ENCODE measurements around the gene ARHGAP18. TPM values are rescaled to one million over a fixed set of nuclear protein-coding genes. Genes with fewer than 3 reads are reported as not detected.

Gene ARHGAP18
- polyA plus RNA-seq, 1 of the 3 experiments (the other 2 are of a cell fraction) = 25.0 TPM

- Histone ChIP-seq H3K4me3 (ENCODE audit: low read depth in 2 of 2, low read length in 1 of 2) (no peak overlapping the region), H2AFZ (ENCODE audit: low read depth) (no peak overlapping the region), H3K36me3 (replicated peaks in 1 of 2; ENCODE audit: control insufficient read depth in 1 of 2, insufficient read depth in 2 of 2, low read length in 1 of 2) (peaks cover 12 to 84% of the 10 kb centered on the region in 2 experiments), H3K9me2 (no peaks in the 10 kb centered on the region), H3K27ac (ENCODE audit: low read depth in 2 of 2, low read length in 1 of 2) (peak overlapping the region in 1 of 2 experiments; percentile 73; a peak in 1 of 4 replicates), H3K4me2 (no peak overlapping the region), H3K4me1 (ENCODE audit: control insufficient read depth in 1 of 2, insufficient read depth in 2 of 2, low read depth in 1 of 2, low read length in 1 of 2) (peaks cover 0 to 6% of the 10 kb centered on the region in 2 experiments; a peak in 2 of 4 replicates), H3K27me3 (ENCODE audit: insufficient read depth) (no peaks in the 10 kb centered on the region), H3F3A (replicated peaks; ENCODE audit: insufficient read depth) (peaks cover 37% of the 10 kb centered on the region), H3K9ac (no peak overlapping the region), H3K9me3 (no peaks in the 10 kb centered on the region), H3K79me2 (ENCODE audit: insufficient read depth) (peaks cover 4% of the 10 kb centered on the region; the same call in 1 of the 2 replicates), H4K20me1 (ENCODE audit: insufficient read depth) (no peaks in the 10 kb centered on the region)
- POLR2A ChIA-PET = no interaction called here
- no peak for DNase-seq
- WGBS (ENCODE audit: low lambda C conversion rate) = 76% methylated on average over 3 of the region's 3 CpGs
- no peak for TF ChIP-seq USF2 (IDR thresholded peaks at IDR 0.05; ENCODE audit: borderline replicate concordance, low read depth, low read length)
- CTCF ChIA-PET = no interaction called here
These were observed 116.8 kb downstream of the ARHGAP18 start for GRCh38 chr6:129593233-129593564.

GRCh38 chr6:129592516-129593232, 117.3 kb downstream of the ARHGAP18 start:
- TF ChIP-seq RFX5 (IDR thresholded peaks at IDR 0.05; ENCODE audit: low read length) = no peak
- TF ChIP-seq PBX3 (IDR thresholded peaks at IDR 0.05) = 0 out of 2 replicates have a peak, but pooled peaks have one; percentile 9
- TF ChIP-seq MEF2A (IDR thresholded peaks at IDR 0.05; ENCODE audit: borderline replicate concordance, low read depth) = no peak
- TF ChIP-seq RXRA (IDR thresholded peaks at IDR 0.05; ENCODE audit: borderline replicate concordance, low read depth) = no peak
- POLR2A ChIA-PET = no interaction called here

GRCh38 chr6:129590408-129591022, 119.5 kb downstream of the ARHGAP18 start:
- Histone ChIP-seq H3K27me3 (ENCODE audit: insufficient read depth) (no peaks in the 10 kb centered on the region), H3K27ac (ENCODE audit: low read depth in 2 of 2, low read length in 1 of 2) (peak overlapping the region in 1 of 2 experiments; percentile 73; a peak in 2 of 4 replicates), H3K79me2 (ENCODE audit: insufficient read depth) (no peaks in the 10 kb centered on the region; the same call in 1 of the 2 replicates), H3K9me2 (no peaks in the 10 kb centered on the region), H3K9ac (no peak overlapping the region), H4K20me1 (ENCODE audit: insufficient read depth) (no peaks in the 10 kb centered on the region), H3K4me3 (ENCODE audit: low read depth in 2 of 2, low read length in 1 of 2) (no peak overlapping the region), H3K9me3 (no peaks in the 10 kb centered on the region), H3K36me3 (replicated peaks in 1 of 2; ENCODE audit: control insufficient read depth in 1 of 2, insufficient read depth in 2 of 2, low read length in 1 of 2) (peaks cover 15 to 73% of the 10 kb centered on the region in 2 experiments), H2AFZ (ENCODE audit: low read depth) (no peak overlapping the region), H3K4me2 (peak overlapping the region; percentile 10; the same call in 1 of the 2 replicates), H3F3A (replicated peaks; ENCODE audit: insufficient read depth) (peaks cover 36% of the 10 kb centered on the region), H3K4me1 (ENCODE audit: control insufficient read depth in 1 of 2, insufficient read depth in 2 of 2, low read depth in 1 of 2, low read length in 1 of 2) (no peaks in the 10 kb centered on the region; a peak in 1 of 4 replicates)
- ChIA-PET POLR2A (no interaction called here), CTCF (interaction anchor here (1.0 to 1.6 kb wide), 2 partner anchors 8 to 184 kb away, joined by 5 read pairs; no protein-coding TSS in a partner anchor)
- DNase-seq = no peak
- 39% methylated on average over 4 of the region's 4 CpGs for WGBS (ENCODE audit: low lambda C conversion rate)
- TF ChIP-seq MXI1 (IDR thresholded peaks at IDR 0.05; ENCODE audit: low read depth, low read length) (no peak), REST (IDR thresholded peaks at IDR 0.05; ENCODE audit: low read depth, low read length) (no peak), MEF2A (IDR thresholded peaks at IDR 0.05; ENCODE audit: borderline replicate concordance, low read depth) (no peak), POLR2AphosphoS5 (IDR thresholded peaks at IDR 0.05; ENCODE audit: low read depth, low read length) (peak; percentile 28; the same call in 1 of the 2 replicates), ELF1 (IDR thresholded peaks at IDR 0.05) (no peak), PBX3 (IDR thresholded peaks at IDR 0.05) (peak; percentile 33; the same call in 1 of the 2 replicates), TCF12 (IDR thresholded peaks at IDR 0.05) (peak; percentile 82), NRF1 (IDR thresholded peaks at IDR 0.05; ENCODE audit: low read depth, low read length) (no peak), RXRA (IDR thresholded peaks at IDR 0.05; ENCODE audit: borderline replicate concordance, low read depth) (no peak)

More at GRCh38 chr6:129592516-129593232, 117.3 kb downstream of the ARHGAP18 start:
- 68% methylated on average over 6 of the region's 6 CpGs for WGBS (ENCODE audit: low lambda C conversion rate)
- Histone ChIP-seq H3K9me3 (no peaks in the 10 kb centered on the region), H3K9ac (no peak overlapping the region), H3K79me2 (ENCODE audit: insufficient read depth) (peaks cover 4% of the 10 kb centered on the region; the same call in 1 of the 2 replicates), H3K27me3 (ENCODE audit: insufficient read depth) (no peaks in the 10 kb centered on the region), H2AFZ (ENCODE audit: low read depth) (no peak overlapping the region), H4K20me1 (ENCODE audit: insufficient read depth) (no peaks in the 10 kb centered on the region), H3K36me3 (replicated peaks in 1 of 2; ENCODE audit: control insufficient read depth in 1 of 2, insufficient read depth in 2 of 2, low read length in 1 of 2) (peaks cover 12 to 79% of the 10 kb centered on the region in 2 experiments), H3F3A (replicated peaks; ENCODE audit: insufficient read depth) (peaks cover 40% of the 10 kb centered on the region), H3K4me2 (no peak overlapping the region), H3K4me1 (ENCODE audit: control insufficient read depth in 1 of 2, insufficient read depth in 2 of 2, low read depth in 1 of 2, low read length in 1 of 2) (peaks cover 0 to 6% of the 10 kb centered on the region in 2 experiments; a peak in 2 of 4 replicates), H3K27ac (ENCODE audit: low read depth in 2 of 2, low read length in 1 of 2) (peak overlapping the region in 1 of 2 experiments; percentile 73; a peak in 1 of 4 replicates), H3K9me2 (no peaks in the 10 kb centered on the region), H3K4me3 (ENCODE audit: low read depth in 2 of 2, low read length in 1 of 2) (no peak overlapping the region)
- CTCF ChIA-PET = no interaction called here
- DNase-seq = no peak

Measured in SK-N-SH (cell line).